PFSK-1 (cell line): Measurements from ENCODE around the gene INSIG1.

Experiments used
- FOXP2 ChIP-seq: optimal IDR thresholded peaks from 2 replicates; pipeline ENCODE3; 2011; ENCODE audit warnings: borderline replicate concordance, control low read depth, inconsistent platforms; ENCODE audit not compliant: insufficient read depth; ENCODE audit errors: extremely low read length, extremely low read depth
- POLR2AphosphoS5 ChIP-seq: IDR thresholded peaks from 2 replicates; pipeline ENCODE4 v1.6.1; 2012; ENCODE audit warnings: low read depth, mild to moderate bottlenecking, control low read depth, low read length, moderate library complexity
- SIN3A ChIP-seq: IDR thresholded peaks from 2 replicates; pipeline ENCODE4 v1.6.1; 2012; ENCODE audit warnings: mild to moderate bottlenecking, low read length, moderate library complexity, borderline replicate concordance; ENCODE audit not compliant: insufficient read depth
- TAF1 ChIP-seq: IDR thresholded peaks from 2 replicates; pipeline ENCODE4 v1.6.1; 2012; ENCODE audit warnings: low read length, control low read depth, borderline replicate concordance; ENCODE audit not compliant: insufficient read depth
- TF ChIP-seq, protein P1 (sequence below), 2 experiments: IDR thresholded peaks; 2 replicates each; pipeline versions ENCODE4 v1.6.1 to v1.8.0; 2011 to 2012; ENCODE audit warnings: low read depth in 2 of 2, low read length in 2 of 2, control low read depth in 1 of 2, inconsistent platforms in 1 of 2, mild to moderate bottlenecking in 1 of 2, moderate library complexity in 1 of 2; ENCODE audit not compliant: insufficient read depth in 1 of 2

The INSIG1 gene

DNA sequence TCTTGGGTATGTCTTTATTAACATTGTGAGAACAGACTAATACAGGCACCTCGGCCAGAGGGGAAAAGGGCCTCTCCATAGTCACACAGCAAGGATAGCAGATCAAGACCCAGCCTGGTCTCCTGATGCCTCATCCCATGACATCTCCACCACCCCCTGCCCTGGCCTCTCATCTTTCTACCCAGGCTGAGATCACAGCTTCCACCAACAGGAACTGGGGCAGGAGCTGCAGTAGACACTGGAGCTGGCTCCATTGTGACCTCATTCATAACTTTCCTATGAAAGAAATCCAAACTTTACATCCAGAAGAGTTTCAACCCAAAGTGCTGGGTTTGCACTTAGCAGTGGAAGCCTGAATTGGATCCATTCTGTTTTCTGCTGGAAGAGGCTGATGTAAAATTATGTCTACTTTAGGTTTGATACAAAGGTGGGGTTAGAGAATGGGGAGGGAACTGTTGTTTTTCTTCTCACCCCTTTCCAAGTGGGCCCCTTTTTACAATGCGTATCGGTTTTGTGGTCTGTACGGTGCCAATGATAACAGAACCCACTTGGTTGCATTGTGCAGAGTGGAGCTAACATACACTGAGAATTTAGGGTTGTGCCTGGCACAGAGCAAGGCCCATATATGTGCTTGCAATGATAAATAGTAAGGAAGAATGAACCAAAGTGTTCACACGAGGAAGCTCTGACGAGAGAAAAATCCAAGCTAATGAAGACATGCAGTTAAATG, 28.6 kb upstream of the INSIG1 start:
- no peak for TF ChIP-seq TAF1
- TF ChIP-seq POLR2AphosphoS5: no peak
- TF ChIP-seq, protein P1, sequence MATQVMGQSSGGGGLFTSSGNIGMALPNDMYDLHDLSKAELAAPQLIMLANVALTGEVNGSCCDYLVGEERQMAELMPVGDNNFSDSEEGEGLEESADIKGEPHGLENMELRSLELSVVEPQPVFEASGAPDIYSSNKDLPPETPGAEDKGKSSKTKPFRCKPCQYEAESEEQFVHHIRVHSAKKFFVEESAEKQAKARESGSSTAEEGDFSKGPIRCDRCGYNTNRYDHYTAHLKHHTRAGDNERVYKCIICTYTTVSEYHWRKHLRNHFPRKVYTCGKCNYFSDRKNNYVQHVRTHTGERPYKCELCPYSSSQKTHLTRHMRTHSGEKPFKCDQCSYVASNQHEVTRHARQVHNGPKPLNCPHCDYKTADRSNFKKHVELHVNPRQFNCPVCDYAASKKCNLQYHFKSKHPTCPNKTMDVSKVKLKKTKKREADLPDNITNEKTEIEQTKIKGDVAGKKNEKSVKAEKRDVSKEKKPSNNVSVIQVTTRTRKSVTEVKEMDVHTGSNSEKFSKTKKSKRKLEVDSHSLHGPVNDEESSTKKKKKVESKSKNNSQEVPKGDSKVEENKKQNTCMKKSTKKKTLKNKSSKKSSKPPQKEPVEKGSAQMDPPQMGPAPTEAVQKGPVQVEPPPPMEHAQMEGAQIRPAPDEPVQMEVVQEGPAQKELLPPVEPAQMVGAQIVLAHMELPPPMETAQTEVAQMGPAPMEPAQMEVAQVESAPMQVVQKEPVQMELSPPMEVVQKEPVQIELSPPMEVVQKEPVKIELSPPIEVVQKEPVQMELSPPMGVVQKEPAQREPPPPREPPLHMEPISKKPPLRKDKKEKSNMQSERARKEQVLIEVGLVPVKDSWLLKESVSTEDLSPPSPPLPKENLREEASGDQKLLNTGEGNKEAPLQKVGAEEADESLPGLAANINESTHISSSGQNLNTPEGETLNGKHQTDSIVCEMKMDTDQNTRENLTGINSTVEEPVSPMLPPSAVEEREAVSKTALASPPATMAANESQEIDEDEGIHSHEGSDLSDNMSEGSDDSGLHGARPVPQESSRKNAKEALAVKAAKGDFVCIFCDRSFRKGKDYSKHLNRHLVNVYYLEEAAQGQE (IDR thresholded peaks at IDR 0.05; ENCODE audit: insufficient read depth in 1 of 2, low read depth in 2 of 2, low read length in 2 of 2): no peak
- TF ChIP-seq FOXP2: no peak
- no peak for TF ChIP-seq SIN3A

DNA sequence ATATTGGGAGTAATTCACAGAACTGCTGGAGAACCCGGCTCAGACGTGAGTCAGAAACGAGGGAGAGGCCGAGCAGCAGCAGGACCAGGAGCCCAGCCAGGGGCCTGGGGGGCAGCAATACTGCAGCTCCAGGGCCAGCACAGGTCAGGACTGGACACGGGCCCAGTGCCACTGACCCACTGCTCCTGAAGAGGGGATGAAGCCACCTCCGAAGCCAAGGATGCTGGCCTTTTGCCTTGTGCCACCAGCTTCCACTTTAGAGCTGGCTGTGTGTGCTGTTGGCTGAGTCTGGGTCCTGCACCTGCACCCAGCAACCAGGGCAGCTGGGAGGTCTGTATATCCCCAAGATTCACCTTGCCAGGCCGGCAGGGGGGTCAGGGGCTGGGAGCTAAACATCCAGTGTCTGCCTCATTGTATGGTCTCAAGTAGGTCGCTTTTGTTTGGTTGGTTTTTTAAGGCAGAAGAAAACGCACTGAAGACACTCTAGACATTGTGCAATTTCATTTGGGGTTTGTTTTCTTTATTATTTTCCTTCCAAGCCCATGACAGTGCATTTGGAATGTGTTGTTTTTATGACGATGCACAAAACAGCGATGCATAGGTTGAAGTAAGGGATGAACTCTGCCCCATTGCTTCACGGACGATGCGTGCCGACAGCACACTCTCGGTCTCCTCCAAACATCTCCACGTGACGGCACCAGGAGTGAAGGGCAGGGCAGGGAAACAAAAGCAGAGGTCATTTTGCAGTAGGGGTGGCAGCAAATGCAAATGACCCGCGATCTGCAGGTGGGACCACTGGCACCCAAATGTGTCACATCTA, 27.7 kb upstream of the INSIG1 start:
- TF ChIP-seq FOXP2 (no peak), TAF1 (no peak), POLR2AphosphoS5 (no peak)
- TF ChIP-seq, protein P1 (IDR thresholded peaks at IDR 0.05; ENCODE audit: insufficient read depth in 1 of 2, low read depth in 2 of 2, low read length in 2 of 2): no peak

DNA sequence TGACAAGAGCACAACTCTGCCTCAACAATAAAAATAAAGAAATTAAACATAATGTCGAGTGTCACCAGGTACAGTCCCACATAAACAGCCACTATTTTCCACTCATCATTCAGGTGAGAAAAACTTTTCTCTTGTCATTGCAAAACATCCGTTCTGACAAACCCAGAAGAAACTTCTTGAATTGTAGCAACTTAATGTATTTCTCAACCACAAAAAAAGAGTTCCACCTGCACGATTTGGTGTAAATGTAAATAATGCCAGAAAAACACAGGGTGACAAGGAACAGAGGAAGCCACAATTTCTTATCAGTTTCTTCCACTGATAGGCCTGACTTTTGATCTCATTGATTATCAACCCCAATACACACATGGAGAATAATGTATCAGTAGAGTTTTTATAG, 26.8 kb upstream of the INSIG1 start:
- no peak for TF ChIP-seq POLR2AphosphoS5

DNA sequence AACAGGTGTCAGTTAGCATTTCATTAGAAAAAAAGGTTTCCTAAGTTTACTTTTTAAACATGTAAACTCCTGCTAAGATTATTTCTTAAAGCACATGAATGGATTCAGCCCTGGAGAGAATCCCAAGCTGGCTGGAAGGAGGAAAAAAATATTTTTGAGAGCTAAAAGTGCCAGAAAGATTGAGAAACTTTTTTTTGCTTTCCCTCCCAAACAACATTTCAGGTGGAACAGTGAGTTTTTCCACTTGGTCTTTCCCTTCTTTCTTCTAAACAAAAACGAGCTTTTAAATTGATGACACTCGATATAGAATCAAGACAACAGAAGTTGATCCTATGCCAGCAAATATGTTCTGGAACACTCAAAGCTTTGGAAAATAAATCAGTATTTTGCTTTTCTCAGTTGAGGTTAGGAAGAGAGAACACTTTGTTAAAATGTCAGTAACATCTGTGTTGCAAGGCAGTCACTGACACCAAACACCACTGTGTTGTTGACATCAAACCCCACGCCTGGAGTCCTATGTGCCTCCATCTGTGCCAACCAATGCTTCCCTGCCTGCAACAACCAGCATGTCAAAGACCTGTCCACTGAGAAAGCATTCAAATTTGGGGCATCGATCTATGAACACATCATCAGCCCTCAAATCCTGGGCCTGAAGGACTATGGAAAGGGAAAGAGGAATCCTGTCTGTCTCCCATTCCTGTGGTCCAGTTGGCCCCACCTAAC, 22.9 kb upstream of the INSIG1 start:
- no peak for TF ChIP-seq FOXP2
- no peak for TF ChIP-seq POLR2AphosphoS5
- TF ChIP-seq SIN3A: no peak
- TF ChIP-seq TAF1: no peak
- TF ChIP-seq, protein P1 (IDR thresholded peaks at IDR 0.05; ENCODE audit: insufficient read depth in 1 of 2, low read depth in 2 of 2, low read length in 2 of 2): no peak

DNA sequence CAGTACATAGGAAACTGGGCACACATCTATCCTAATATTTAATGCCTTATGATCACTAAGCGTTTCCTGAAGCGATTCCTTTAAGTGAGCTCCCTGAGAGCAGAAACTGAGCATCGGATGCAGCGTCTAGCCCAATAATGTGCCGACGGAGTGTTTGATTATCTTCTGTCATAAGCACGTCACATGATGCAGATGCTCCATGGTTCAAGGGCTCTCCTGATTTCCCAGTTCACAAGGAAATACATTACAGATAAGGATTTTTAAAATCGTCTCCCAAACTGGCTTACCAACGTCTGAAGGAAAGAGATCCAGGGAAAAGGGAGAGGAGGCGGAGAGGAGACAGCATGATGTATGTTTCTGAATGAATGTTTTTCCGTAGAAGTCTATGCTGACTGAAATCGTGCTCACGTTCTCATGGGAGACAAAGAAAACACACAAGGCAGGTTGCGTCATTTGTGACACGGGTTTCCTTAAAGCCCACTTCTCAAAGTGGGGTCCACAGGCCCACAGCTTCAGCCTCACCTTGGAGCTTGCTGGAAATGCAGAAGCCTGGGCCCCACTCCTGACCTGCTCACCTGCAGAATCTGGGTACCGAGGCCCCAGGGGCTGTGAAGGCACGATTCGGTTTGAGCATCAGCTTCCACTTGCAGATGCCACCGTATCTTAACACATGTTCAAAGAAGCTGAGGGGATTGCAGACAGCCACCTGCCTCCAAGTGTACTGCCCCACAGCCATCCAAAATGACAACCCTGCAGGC, 21.5 kb upstream of the INSIG1 start:
- no peak for TF ChIP-seq FOXP2
- no peak for TF ChIP-seq SIN3A
- TF ChIP-seq POLR2AphosphoS5: no peak
- TF ChIP-seq, protein P1 (IDR thresholded peaks at IDR 0.05; ENCODE audit: insufficient read depth in 1 of 2, low read depth in 2 of 2, low read length in 2 of 2): no peak
- no peak for TF ChIP-seq TAF1
